IPS-NIHi7 (cell line): ENCODE measurements around the gene NGB.

Experiments
- DNase-seq: peaks from one replicate; pipeline ENCODE4 v3.0.0; 2012; ENCODE audit warnings: mixed read lengths; ENCODE audit errors: extremely low spot score

The NGB gene

DNA sequence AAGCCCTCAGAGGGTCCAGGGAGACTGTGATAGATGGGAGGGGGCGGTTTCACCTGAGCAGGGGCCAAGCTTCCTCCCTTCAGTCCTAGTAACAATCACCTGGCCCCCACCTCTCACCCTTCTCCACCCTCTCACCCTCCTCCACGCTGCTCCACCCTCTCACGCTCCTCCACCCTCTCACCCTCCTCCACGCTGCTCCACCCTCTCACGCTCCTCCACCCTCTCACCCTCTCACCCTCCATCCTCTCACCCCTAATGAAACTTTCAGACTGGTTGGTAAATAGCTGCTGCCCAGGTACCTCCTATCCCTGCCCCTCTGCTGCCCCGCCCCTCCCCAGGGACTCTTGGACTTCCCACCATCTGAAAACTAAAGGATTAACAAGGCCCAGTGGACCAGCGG lies 34.2 kb downstream of the NGB start:
- no peak for DNase-seq

DNA sequence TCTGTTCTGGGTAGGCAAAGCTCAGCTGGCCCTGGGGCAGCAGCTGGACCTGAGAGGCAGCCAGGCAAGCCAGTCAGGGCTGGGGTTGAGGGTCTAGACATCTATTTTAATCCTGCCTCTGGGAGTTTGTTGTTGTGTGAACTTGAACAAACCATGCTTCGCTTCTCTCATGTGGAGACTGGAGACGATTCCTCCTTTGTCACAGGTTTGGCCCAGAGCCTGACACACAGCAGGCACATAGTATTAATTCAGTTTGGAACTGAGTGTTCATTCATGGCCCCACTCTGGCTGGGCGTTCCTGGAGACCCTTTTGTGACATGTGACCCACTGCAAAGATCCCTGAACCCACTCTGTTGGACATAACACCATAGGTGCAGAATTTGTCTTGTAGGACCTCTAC lies 39.3 kb downstream of the NGB start:
- DNase-seq, result no peak

DNA sequence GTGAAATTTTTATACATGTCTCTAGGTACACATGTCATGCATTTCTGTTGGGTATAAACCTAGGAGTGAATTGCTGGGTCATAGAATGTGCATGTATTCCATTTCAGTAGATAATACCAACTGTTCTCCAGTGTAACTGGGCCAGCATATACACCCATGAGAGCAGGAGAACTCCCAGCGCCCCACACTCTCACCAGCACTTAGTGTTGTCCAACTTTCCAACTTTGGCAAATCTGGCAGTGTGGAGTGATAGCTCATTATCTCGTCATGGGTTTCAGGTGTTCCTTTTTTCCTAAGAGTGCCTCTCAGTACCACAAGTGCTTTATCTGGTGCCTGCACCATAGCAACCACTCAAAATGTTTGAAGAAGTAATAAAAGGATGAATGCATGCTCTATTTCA lies 40.1 kb downstream of the NGB start:
- DNase-seq, result no peak

GRCh38 chr14:77228056-77228455 lies 43.0 kb downstream of the NGB start:
- DNase-seq, result no peak

DNA sequence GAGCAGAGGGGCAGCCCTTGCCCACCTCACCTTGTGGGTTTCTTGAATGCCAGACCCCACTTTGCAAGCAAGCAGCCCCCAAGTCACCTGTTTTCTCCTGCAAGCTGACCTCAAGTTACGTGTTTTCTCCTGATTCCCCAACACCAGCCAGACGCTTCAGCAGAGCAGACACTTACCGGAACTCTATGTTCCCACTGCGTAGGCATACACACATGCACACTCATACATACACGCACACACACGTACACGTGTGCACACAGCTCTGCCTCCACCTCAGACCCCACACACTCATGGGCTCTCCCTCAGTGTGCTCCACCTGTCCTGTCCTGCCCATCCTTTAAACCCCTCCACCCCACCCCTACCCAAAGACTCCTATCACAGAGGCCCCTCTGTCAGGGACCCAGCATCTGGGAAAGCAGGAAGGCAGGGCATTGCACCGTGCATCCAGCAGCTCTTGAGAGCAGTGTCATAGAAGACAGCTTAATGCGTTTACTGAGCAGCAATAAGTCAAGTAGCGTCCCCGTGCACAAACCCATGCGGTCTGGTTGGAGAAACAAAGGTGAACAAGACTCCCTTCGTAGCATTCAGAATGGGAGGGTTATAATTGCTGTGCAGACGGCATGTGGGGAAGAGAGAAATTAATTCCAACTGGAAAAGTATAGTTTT lies 45.0 kb downstream of the NGB start:
- DNase-seq, result no peak

GRCh38 chr14:77225254-77225653 lies 45.8 kb downstream of the NGB start:
- no peak for DNase-seq

- no peak for DNase-seq
These were observed 46.8 kb downstream of the NGB start for GRCh38 chr14:77224212-77224611.

- peak; percentile 66 for DNase-seq
These were observed 48.3 kb downstream of the NGB start for GRCh38 chr14:77222546-77223225.

- DNase-seq, result no peak
These were observed 49.6 kb downstream of the NGB start for GRCh38 chr14:77221241-77221871.

GRCh38 chr14:77220246-77221017 lies 50.6 kb downstream of the NGB start:
- no peak for DNase-seq

DNA sequence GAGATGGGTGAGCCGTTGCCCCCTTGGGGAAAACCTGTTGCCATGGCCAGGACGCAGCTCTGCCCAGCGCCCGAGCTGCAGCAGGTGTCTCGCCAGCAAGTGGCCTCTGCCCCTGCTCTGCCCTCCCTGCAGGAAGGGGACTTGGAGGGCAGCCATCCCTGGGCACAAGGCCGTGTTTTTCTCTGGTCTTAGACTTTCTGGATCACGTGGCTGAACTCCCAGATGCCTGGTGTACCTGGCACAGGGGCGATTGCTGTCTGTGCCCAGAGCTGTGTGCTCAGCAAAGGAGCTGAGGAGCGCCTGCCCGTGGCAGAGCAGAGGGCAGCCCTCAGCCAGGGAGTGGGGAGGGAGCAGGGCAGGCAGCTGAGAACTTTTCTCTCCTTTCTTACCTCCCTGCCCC lies 51.4 kb downstream of the NGB start:
- DNase-seq, result no peak

- DNase-seq, result no peak
These were observed 53.5 kb downstream of the NGB start for GRCh38 chr14:77217551-77217950.
